ENCODE measurements around the gene NACC2. TPM values are rescaled to one million over a fixed set of nuclear protein-coding genes. Genes with fewer than 3 reads are reported as not detected.
"Not testable (repeated sequence)": the region's sequence is repeated elsewhere in the genome, so short reads cannot be mapped to it uniquely, and the experiment has no call there.

The NACC2 gene
- total RNA-seq, 1 donor from 2014 or later = 30.8 TPM

GRCh38 chr9:136075134-136075841 lies 19.8 kb downstream of the NACC2 start:
- peak; percentile 34 for DNase-seq
- intact Hi-C loops (cut with DNase I) = no loop called here
- no peak for ATAC-seq (ENCODE audit: poor library complexity)

GRCh38 chr9:136074706-136075105 lies 20.4 kb downstream of the NACC2 start:
- DNase-seq (no peak), ATAC-seq (ENCODE audit: poor library complexity) (no peak)
- intact Hi-C loops (cut with DNase I) = no loop called here

DNA sequence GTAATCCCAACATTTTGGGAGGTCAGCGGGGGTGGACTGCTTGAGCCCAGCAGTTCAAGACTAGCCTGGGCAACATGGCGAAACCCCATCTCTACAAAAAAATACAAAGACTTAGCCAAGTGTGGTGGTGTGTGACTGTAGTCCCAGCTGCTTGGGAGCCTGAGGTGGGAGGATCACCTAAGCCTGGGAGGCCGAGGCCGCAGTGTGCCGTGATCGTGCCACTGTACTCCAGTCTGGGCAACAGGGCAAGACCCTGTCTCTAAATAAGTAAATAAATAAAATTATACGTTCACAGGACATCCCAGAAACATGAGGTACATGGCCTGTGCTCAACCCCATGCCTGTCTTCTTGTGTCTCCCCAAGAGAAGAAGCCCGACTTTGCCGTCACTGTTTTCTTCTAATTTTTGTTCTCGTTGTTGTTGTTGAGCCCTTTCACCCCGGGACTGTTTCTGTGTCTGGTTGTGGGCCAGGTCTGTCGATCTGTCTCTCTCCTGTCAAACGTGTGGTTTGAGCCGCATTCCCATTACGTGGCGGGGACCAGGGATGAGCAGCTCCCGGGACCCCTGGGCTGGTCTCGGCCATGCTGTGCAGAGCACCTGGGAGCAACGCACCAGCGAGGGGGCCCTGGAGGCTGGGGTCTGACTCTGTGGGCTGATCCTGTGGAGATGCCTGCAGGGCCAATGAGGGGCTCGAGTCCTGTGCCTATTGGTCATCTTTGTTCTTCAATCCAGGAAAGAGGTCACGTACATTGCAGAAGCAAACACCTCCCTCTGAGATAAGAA lies 32.2 kb downstream of the NACC2 start:
- DNase-seq = no peak
- ATAC-seq (ENCODE audit: poor library complexity) = no peak
- intact Hi-C loops (cut with DNase I) = no loop called here

DNA sequence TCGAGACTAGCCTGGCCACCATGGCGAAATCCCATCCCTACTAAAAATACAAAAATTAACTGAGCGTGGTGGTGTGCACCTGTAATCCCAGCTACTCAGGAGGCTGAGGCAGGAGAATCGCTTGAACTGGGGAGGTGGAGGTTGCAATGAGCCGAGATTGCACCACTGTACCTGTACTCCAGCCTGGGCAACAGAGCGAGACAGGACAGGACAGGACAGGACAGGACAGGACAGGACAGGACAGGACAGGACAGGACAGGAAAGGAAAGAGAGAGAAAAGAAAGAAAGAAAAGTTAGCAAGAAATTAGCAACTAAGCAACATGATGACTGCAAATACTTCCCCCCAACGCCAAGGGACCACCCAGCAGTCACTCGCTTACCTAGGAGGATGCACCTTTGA lies 33.2 kb downstream of the NACC2 start:
- not testable (repeated sequence) for DNase-seq

GRCh38 chr9:136061405-136061804 lies 33.7 kb downstream of the NACC2 start:
- no peak for ATAC-seq (ENCODE audit: poor library complexity)
- no peak for DNase-seq
- intact Hi-C loops (cut with DNase I) = no loop called here

More for the DNA sequence above, 33.2 kb downstream of the NACC2 start:
- ATAC-seq (ENCODE audit: poor library complexity); intact Hi-C loops (cut with DNase I): not testable (repeated sequence)

GRCh38 chr9:136060671-136061371 lies 34.3 kb downstream of the NACC2 start:
- DNase-seq (no peak), ATAC-seq (ENCODE audit: poor library complexity) (no peak)
- intact Hi-C loops (cut with DNase I) = no loop called here

DNA sequence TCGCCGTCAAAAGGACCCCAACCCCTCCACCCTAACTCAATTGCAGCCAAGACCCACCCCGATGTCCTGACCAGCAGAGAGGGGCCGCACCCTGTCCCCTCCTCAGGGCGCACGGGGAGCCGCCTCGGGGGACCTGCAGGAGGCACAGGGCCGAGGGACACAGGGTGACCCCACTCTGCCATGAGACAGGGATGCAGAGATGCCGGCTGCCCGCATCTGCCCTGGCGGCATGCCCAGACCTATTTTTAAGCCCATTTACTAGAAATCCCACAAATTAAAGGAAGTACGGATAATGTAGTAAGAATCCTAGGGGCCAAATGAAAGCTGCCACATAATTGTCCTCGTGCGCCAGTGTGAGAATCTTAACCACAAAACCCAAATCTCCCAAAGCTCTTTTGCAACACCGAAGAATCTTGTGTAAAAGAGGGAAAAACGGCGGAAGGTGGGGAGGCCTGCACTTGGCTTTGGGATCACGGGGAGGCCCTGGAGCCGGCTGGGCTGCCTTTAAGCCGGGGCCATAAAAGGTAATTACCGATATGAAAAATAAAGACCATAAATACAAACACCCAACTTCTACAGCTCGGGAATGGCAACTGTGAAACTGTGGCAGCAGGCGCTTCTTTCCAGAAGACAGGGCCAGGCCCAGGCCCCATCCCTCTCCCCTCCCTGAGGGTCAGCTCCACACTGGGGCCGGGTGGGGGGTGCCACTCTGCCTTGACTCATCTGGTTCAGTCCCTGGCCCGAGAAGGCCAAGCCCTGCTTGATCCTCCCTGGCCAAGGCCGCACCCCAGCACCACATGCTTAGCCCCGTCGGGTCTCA lies 35.0 kb downstream of the NACC2 start:
- DNase-seq = no peak
- intact Hi-C loops (cut with DNase I) = no loop called here
- ATAC-seq (ENCODE audit: poor library complexity) = no peak

DNA sequence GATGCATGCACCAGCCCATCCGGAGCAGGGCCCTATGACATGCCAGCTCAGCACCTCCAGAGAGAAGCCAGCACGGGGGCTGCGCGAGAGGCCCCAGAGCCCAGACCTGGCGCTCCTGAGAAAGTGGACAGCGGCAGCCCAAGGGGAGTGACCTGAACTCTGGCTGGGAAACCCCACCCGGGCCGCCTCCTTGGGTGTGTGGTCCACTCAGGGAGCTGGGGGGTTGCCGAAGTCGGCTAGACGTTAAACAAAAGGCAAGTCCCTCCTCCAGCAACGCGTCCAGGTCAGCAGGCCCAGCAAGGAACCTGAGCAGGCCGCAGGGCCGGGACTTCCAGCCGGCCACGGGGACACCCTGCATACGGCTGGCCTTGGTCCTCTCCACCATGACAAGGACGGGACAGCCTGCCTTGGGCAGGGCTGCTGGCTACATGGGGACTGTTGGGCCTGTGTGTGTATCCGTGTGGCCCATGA lies 35.7 kb downstream of the NACC2 start:
- ATAC-seq (ENCODE audit: poor library complexity) (peak; percentile 9), DNase-seq (no peak)
- intact Hi-C loops (cut with DNase I) = no loop called here

DNA sequence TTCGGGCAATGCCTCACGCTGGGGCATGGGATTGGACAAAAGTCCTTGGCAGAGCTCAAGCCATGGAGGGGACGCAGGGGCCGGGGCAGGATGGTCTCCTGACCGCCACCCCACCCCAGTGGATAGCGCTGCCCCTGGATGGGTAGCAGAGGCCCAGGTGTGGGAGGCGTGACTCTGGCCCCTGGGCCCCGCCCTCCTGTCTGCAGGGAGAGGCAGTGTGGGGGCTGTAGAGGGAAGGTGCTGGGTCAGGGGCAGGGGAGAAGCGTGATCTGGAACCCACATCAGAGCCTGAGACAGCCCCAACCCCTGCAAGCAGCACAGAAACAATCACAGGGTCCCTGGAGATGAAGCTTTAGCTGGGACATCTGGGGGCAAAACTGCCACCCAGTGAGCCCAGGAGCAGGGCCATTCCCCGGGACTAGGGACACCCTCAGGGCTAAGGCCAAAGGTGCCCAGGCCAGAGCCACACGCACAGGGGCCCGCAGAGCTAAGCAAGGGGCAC lies 36.2 kb downstream of the NACC2 start:
- DNase-seq (no peak), ATAC-seq (ENCODE audit: poor library complexity) (no peak)
- intact Hi-C loops (cut with DNase I) = no loop called here

DNA sequence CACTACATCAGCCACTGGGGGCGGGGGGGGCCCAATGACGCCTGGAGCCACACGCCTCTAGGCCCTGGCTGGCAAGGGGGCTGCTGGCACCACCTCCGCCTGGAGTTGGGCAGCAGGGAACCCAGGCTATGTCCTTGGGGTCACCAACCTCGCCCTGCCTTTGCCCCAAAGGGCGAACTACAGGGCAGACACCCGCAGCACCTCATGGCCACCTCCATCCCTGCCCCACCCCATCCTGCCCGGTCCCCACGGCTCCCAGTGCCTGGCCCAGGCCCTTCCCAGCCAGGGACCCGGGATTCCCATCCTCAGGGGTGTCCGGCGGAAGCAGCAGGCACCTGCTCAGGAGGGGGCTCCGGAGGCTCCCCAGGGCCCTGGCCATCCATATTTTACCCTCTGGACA lies 37.0 kb downstream of the NACC2 start:
- ATAC-seq (ENCODE audit: poor library complexity) (no peak), DNase-seq (no peak)
- intact Hi-C loops (cut with DNase I) = no loop called here

DNA sequence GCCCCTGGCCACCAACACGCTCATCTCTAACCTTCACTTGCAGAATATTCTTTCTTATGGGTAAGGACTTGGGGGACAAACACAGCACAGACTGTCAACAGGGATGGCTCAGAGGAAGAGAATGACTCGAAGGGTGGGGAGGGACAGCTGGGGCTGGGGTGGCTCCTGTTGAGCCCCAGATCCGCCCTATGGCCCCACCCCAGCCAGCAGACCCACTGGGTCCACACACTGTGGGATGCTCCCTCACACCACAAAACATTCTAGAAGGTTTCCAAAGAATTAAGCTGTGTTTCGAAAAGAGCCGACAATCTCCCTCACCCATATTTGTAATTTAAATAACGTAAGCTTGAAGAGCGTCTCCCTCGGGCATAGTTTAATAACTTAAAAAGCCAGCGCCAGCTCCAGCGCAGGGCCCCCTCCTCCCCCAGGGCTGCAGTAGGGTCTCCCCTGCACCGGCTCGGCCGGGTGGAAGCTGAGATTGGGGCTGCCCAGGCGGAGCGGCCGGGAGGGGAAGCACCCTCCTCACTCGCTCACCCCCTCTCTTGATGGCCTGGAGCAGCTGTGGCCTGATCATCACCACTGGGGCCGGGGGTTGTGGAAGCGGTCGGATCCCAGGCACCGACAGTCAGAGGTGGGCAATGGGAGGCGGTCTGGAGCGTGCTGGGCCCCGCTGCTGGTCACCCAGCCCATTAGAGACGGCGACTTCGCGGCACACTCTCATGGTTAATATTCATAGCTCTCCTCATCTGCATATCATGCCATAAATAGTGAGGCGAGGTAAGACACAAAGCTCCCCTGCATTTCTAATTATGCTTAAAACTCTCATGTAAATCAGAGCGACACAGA lies 37.6 kb downstream of the NACC2 start:
- ATAC-seq (ENCODE audit: poor library complexity) (no peak), DNase-seq (no peak)
- intact Hi-C loops (cut with DNase I) = no loop called here

DNA sequence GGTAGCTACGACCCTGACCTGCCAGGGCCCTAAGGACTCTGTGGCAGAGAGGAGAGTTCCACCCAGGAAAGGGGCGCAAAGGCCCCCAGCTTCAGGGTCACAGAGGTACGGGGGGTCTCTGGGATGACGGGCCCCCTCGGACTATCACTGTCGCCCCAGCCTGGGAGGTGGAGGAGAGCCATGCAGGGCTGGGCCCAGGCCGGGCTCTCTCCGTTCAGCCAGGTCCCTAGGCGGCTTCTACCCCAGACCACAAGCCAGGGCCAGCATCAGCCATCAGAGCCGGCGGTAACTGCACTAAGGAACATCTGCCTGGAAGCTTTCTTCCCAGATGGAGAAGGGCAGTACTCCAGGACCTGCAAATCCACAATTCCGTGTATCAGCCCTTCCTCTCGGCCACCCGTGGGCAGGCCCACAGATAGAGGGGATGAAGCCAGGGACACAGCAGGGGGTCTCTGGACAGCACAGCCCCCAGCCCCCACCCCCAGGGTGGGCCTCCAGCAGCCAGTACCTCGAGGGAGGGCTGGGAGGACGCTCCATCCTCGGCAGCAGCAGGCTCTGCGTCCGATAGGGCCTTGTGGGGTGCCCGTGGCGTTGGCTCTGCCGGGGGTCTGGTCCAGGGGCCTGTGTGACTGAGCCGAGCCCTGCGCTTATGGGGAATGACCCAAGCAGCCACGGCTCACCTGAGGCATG lies 38.4 kb downstream of the NACC2 start:
- DNase-seq = no peak
- no peak for ATAC-seq (ENCODE audit: poor library complexity)
- intact Hi-C loops (cut with DNase I) = no loop called here

DNA sequence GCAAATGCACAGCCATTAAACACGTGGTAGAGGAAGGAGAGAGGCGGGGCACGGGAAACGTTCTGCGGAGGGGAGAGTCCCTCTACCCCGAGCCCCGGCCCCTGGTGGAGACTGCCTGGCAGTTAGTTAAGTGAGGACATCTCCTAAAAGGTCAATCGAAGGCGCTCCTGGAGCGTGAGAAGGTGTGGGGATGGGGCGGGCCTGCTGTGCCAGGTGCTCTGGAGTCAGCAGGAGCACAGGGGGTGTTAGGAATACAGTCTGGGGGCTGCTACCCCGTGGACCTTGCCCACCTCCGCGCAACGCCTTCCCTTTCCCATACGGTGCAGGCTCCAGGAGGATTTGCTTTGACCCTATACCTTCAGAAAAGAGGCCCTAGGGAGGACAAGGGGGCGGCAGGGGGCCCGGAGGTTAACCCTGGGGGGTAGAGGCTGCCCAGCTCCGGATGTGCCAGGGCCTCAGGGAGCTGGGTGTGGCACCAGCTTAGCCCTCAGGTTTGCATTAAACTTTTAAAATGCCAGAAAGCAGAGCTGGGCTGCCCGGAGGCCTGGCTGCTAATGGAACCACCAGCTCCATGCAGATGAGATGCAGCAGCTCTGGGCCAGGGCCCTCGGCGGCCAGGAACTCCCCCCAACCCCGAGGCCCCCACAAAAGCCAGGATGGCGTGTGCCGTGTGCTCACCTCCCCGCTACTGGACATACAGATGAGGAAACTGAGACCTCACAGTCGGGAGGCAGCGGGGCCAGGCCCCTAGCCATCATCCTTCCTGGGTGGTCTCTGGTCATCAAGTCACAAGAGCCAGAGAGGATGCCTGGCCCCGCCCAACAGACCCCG lies 39.2 kb downstream of the NACC2 start:
- intact Hi-C loops (cut with DNase I) = no loop called here
- DNase-seq = no peak
- ATAC-seq (ENCODE audit: poor library complexity) = no peak

DNA sequence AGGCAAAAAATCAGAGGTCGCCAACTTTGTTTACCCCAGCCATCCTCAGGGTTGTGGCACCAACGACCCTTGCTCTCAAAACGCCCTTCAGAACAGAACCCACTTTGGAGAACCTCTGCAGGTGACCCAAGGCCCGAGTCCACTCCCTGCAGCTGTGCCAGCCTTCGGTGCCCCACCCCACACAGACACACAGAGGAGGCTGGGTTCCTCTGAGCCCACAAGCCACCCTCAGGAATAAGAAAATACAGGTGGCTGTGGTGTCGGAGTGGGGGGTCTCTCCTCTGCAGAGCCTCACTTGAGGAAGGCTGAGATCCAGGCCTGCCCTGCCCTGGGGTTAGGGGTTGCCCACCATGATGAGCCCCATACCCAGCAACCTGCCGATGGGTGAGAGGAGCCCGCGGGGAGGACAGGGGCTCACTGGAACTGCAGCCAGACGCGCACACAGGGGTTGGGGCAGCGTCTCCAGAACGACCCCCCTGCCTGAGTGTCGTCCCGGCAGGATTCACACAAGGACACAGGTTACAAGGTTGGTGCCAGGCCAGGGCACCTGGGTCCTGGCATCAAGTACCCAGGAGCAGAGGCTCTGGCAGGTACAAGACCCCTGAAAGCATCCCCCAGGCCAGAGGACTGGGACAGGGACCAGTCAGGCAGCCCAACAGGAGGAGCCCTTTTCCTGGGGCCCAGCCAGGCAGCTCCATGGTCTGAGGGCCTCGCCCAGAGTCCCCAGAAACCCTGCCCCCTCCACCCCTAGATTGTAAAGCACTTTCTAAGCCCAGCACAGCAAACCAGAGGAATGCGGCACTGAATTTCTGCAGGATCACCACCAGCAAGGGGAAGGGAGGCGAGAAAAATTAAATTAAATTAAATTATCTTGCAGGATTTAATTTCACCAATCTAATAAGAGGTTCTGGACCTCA lies 40.0 kb downstream of the NACC2 start:
- intact Hi-C loops (cut with DNase I) = no loop called here
- no peak for DNase-seq
- no peak for ATAC-seq (ENCODE audit: poor library complexity)

- no peak for ATAC-seq (ENCODE audit: poor library complexity)
- intact Hi-C loops (cut with DNase I) = no loop called here
These were observed 40.9 kb downstream of the NACC2 start for GRCh38 chr9:136054146-136054545.

More at GRCh38 chr9:136054146-136054545, 40.9 kb downstream of the NACC2 start:
- no peak for DNase-seq

Data from Right ventricle myocardium superior (tissue), 1 donor.